DND-41 (cell line): ENCODE measurements around the gene LSP1.

Source experiments
- EZH2 ChIP-seq: IDR thresholded peaks from 3 replicates; pipeline ENCODE4 v1.6.1; 2012; ENCODE audit warnings: borderline replicate concordance, low read depth, mild to moderate bottlenecking, moderate library complexity, low read length, inconsistent platforms; ENCODE audit not compliant: severe bottlenecking
- TF ChIP-seq, protein P1 (sequence below): IDR thresholded peaks from 2 replicates; pipeline ENCODE4 v1.5.1; 2012; ENCODE audit warnings: borderline replicate concordance, low read length, moderate library complexity, mild to moderate bottlenecking; ENCODE audit not compliant: poor library complexity, severe bottlenecking; ENCODE audit errors: extremely low read depth

DNA sequence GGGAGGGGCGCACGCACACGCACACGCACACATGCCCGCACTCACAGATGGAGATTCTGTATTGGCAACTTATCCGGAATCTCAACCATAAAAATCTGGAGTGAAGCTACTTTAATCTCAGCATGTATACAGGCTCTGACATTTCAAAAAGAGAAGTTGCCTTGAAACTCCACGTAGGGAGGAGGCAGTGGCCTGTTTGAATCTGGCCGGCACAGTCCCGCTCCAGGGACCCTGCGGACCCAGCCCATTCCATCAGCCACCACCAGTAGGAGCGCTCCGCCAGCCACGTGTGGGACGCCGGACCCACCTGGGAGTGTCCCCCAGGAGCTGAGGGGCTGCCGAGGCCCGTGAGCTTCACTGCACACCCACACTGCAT is 20.0 kb upstream of the LSP1 start:
- TF ChIP-seq, protein P1, sequence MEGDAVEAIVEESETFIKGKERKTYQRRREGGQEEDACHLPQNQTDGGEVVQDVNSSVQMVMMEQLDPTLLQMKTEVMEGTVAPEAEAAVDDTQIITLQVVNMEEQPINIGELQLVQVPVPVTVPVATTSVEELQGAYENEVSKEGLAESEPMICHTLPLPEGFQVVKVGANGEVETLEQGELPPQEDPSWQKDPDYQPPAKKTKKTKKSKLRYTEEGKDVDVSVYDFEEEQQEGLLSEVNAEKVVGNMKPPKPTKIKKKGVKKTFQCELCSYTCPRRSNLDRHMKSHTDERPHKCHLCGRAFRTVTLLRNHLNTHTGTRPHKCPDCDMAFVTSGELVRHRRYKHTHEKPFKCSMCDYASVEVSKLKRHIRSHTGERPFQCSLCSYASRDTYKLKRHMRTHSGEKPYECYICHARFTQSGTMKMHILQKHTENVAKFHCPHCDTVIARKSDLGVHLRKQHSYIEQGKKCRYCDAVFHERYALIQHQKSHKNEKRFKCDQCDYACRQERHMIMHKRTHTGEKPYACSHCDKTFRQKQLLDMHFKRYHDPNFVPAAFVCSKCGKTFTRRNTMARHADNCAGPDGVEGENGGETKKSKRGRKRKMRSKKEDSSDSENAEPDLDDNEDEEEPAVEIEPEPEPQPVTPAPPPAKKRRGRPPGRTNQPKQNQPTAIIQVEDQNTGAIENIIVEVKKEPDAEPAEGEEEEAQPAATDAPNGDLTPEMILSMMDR: no peak
- TF ChIP-seq EZH2: no peak
